H9 (cell line): ENCODE data around the gene DAB2IP. TPM values are rescaled to one million over a fixed set of nuclear protein-coding genes. Genes with fewer than 3 reads are reported as not detected.

ENCODE experiments used
- DNase-seq: peaks from one replicate; pipeline ENCODE4 v3.0.0-alpha.2; 2017
- H2AFZ ChIP-seq: one replicate; pipeline ENCODE4 v1.6.1; 2013; ENCODE audit warnings: mild to moderate bottlenecking, low read length, control low read depth, moderate library complexity
- H2AK5ac ChIP-seq: 2 replicates; pipeline ENCODE4 v1.6.1; 2013; ENCODE audit warnings: low read length, control low read depth, mixed read lengths; ENCODE audit not compliant: insufficient read length
- H2BK120ac ChIP-seq: one replicate; pipeline ENCODE4 v1.6.1; 2013; ENCODE audit warnings: low read depth, mild to moderate bottlenecking, low read length, control low read depth, inconsistent platforms; ENCODE audit not compliant: poor library complexity, severe bottlenecking
- H2BK12ac ChIP-seq: 2 replicates; pipeline ENCODE4 v1.6.1; 2013; ENCODE audit warnings: low read length, control low read depth, mixed read lengths, low read depth; ENCODE audit not compliant: insufficient read length
- H2BK15ac ChIP-seq: 2 replicates; pipeline ENCODE4 v1.6.1; 2013; ENCODE audit warnings: low read depth, low read length, control low read depth
- H2BK20ac ChIP-seq: one replicate; pipeline ENCODE4 v1.6.1; 2013; ENCODE audit warnings: low read depth, mild to moderate bottlenecking, low read length, control low read depth, inconsistent platforms; ENCODE audit not compliant: poor library complexity, severe bottlenecking
- H2BK5ac ChIP-seq: 2 replicates; pipeline ENCODE4 v1.6.1; 2013; ENCODE audit warnings: low read length, control low read depth, mixed read lengths; ENCODE audit not compliant: insufficient read length
- H3K14ac ChIP-seq: 2 replicates; pipeline ENCODE4 v1.6.1; 2013; ENCODE audit warnings: low read length, control low read depth; ENCODE audit not compliant: insufficient read depth
- H3K18ac ChIP-seq: 2 replicates; pipeline ENCODE4 v1.6.1; 2013; ENCODE audit warnings: low read depth, mild to moderate bottlenecking, mixed read lengths, low read length, control low read depth; ENCODE audit not compliant: insufficient read length
- H3K23ac ChIP-seq: 2 replicates; pipeline ENCODE4 v1.6.1; 2013; ENCODE audit warnings: low read length, control low read depth, mixed read lengths, low read depth; ENCODE audit not compliant: insufficient read length
- H3K23me2 ChIP-seq: 2 replicates; pipeline ENCODE4 v1.6.1; 2013; ENCODE audit warnings: low read depth, mild to moderate bottlenecking, mixed read lengths, low read length, control low read depth; ENCODE audit not compliant: insufficient read length, poor library complexity, severe bottlenecking
- H3K27ac ChIP-seq: 2 replicates; pipeline ENCODE4 v1.5.1; 2013; ENCODE audit warnings: low read length, control low read depth, mixed read lengths, low read depth; ENCODE audit not compliant: insufficient read length
- H3K27me3 ChIP-seq: 2 replicates; pipeline ENCODE4 v1.6.1; 2013; ENCODE audit warnings: low read length, control low read depth, inconsistent platforms; ENCODE audit not compliant: insufficient read depth
- H3K4ac ChIP-seq: 2 replicates; pipeline ENCODE4 v1.6.1; 2013; ENCODE audit warnings: low read depth, mild to moderate bottlenecking, control low read depth, inconsistent platforms, low read length, moderate library complexity
- H3K4me1 ChIP-seq: 2 replicates; pipeline ENCODE4 v1.6.1; 2013; ENCODE audit warnings: low read length, control low read depth, inconsistent platforms; ENCODE audit not compliant: insufficient read depth
- H3K4me2 ChIP-seq: 2 replicates; pipeline ENCODE4 v1.6.1; 2013; ENCODE audit warnings: low read length, control low read depth, mixed read lengths; ENCODE audit not compliant: insufficient read length, insufficient read depth
- H3K56ac ChIP-seq: 2 replicates; pipeline ENCODE4 v1.6.1; 2013; ENCODE audit warnings: low read depth, mild to moderate bottlenecking, mixed read lengths, low read length, control low read depth; ENCODE audit not compliant: insufficient read length
- H3K79me1 ChIP-seq: 2 replicates; pipeline ENCODE4 v1.6.1; 2013; ENCODE audit warnings: low read depth, mild to moderate bottlenecking, moderate library complexity, low read length, control low read depth, inconsistent platforms; ENCODE audit not compliant: insufficient read depth, poor library complexity, severe bottlenecking
- H3K79me2 ChIP-seq: 2 replicates; pipeline ENCODE4 v1.6.1; 2013; ENCODE audit warnings: low read length, control low read depth, inconsistent platforms; ENCODE audit not compliant: insufficient read depth
- H3K9ac ChIP-seq: 2 replicates; pipeline ENCODE4 v1.6.1; 2013; ENCODE audit warnings: low read length, control low read depth, mixed read lengths; ENCODE audit not compliant: insufficient read length; ENCODE audit errors: extremely low read depth
- H3K9me3 ChIP-seq: one replicate; pipeline ENCODE4 v1.6.1; 2013; ENCODE audit warnings: low read depth, low read length, inconsistent platforms; ENCODE audit not compliant: control insufficient read depth
- H3T11ph ChIP-seq: one replicate; pipeline ENCODE4 v1.6.1; 2013; ENCODE audit warnings: mild to moderate bottlenecking, low read length, control low read depth, inconsistent platforms
- H4K20me1 ChIP-seq: one replicate; pipeline ENCODE4 v1.6.1; 2013; ENCODE audit not compliant: control insufficient read depth, insufficient read length, insufficient read depth
- H4K5ac ChIP-seq: 2 replicates; pipeline ENCODE4 v1.6.1; 2013; ENCODE audit warnings: low read depth, mild to moderate bottlenecking, mixed read lengths, low read length, control low read depth; ENCODE audit not compliant: insufficient read length
- H4K8ac ChIP-seq: replicated peaks from 2 replicates; pipeline ENCODE4 v1.6.1; 2013; ENCODE audit warnings: low read length, control low read depth, mixed read lengths, low read depth; ENCODE audit not compliant: insufficient read length
- H4K91ac ChIP-seq: 2 replicates; pipeline ENCODE4 v1.6.1; 2013; ENCODE audit warnings: low read depth, mild to moderate bottlenecking, moderate library complexity, mixed read lengths, low read length, control low read depth; ENCODE audit not compliant: insufficient read length
- H3K27ac Mint-ChIP-seq, 3 experiments: 2 replicates in 2 of 3; 3 replicates in 1 of 3; pipeline ENCODE4 v1.8.0; 2020 to 2021; ENCODE audit warnings: mixed read lengths in 3 of 3, mild to moderate bottlenecking in 1 of 3, moderate library complexity in 1 of 3
- H3K27me3 Mint-ChIP-seq: 2 replicates; pipeline ENCODE4 v1.8.0; 2021; ENCODE audit warnings: low read depth, mild to moderate bottlenecking, moderate library complexity, mixed read lengths
- H3K36me3 Mint-ChIP-seq, 3 experiments: 2 replicates in 2 of 3; 3 replicates in 1 of 3; pipeline ENCODE4 v1.8.0; 2020 to 2021; ENCODE audit warnings: low read depth in 3 of 3, mixed read lengths in 3 of 3; ENCODE audit not compliant: insufficient read depth in 1 of 3
- H3K4me1 Mint-ChIP-seq, 2 experiments: 2 replicates each; pipeline ENCODE4 v1.8.0; 2020; ENCODE audit warnings: mixed read lengths in 2 of 2
- H3K4me3 Mint-ChIP-seq, 2 experiments: 2 replicates in 1 of 2; 3 replicates in 1 of 2; pipeline ENCODE4 v1.8.0; 2020 to 2021; ENCODE audit warnings: mild to moderate bottlenecking in 2 of 2, mixed read lengths in 2 of 2, moderate library complexity in 1 of 2
- H3K9me3 Mint-ChIP-seq, 2 experiments: 2 replicates in 1 of 2; 3 replicates in 1 of 2; pipeline ENCODE4 v1.8.0; 2020; ENCODE audit warnings: mild to moderate bottlenecking in 2 of 2, mixed read lengths in 2 of 2, moderate library complexity in 1 of 2
- CTCF ChIP-seq: fragments of 200-600 bp; sonication (generic); conservative IDR thresholded peaks from 3 replicates; pipeline ENCODE4 v1.8.0; 2021; ENCODE audit warnings: antibody characterized with exemption, mild to moderate bottlenecking
- WGBS: extraction: QIAGEN DNeasy Blood & Tissue Kit; methylation state at CpG from one replicate; pipeline ENCODE4 v1.1.7; 2013; ENCODE audit warnings: missing lambda C conversion rate, low lambda C conversion rate, mixed read lengths; ENCODE audit not compliant: insufficient read length; ENCODE audit errors: extremely low coverage; 5-methylcytosine and 5-hydroxymethylcytosine counted together
- total RNA-seq: library from RNA; stranded (reverse); gene quantifications from 2 replicates; pipeline ENCODE4 v1.2.1, GENCODE V29; 2021

The DAB2IP gene
- total RNA-seq, 1 experiment from 2014 or later, result 22.6 TPM

GRCh38 chr9:121772600-121773285, 121.3 kb downstream of the DAB2IP start:
- no peak overlapping the region for H3K4me3 Mint-ChIP-seq
- Histone ChIP-seq H3K4ac (no peak overlapping the region), H4K8ac (no peak overlapping the region), H2BK15ac (no peak overlapping the region), H3K9me3 (no peaks in the 10 kb centered on the region), H3K4me1 (no peaks in the 10 kb centered on the region), H3K23ac (no peak overlapping the region), H3K27ac (no peak overlapping the region), H3K79me2 (no peaks in the 10 kb centered on the region), H3K27me3 (no peaks in the 10 kb centered on the region), H3K56ac (no peak overlapping the region), H4K5ac (no peak overlapping the region), H2BK20ac (no peak overlapping the region), H3K14ac (no peak overlapping the region), H4K91ac (no peak overlapping the region), H3K4me2 (no peak overlapping the region), H3K18ac (no peak overlapping the region), H2BK120ac (no peak overlapping the region), H2AFZ (no peak overlapping the region), H2BK5ac (no peak overlapping the region), H3K79me1 (no peaks in the 10 kb centered on the region), H3K9ac (no peak overlapping the region), H3T11ph (no peak overlapping the region), H3K23me2 (no peaks in the 10 kb centered on the region), H2BK12ac (no peak overlapping the region), H2AK5ac (no peak overlapping the region), H4K20me1 (no peaks in the 10 kb centered on the region)
- no peak for DNase-seq
- peak overlapping the region in 2 of 3 experiments; percentile 36 to 43; a peak in 2 of 7 replicates for H3K27ac Mint-ChIP-seq
- H3K9me3 Mint-ChIP-seq, result no peaks in the 10 kb centered on the region
- H3K4me1 Mint-ChIP-seq, result no peaks in the 10 kb centered on the region
- H3K27me3 Mint-ChIP-seq, result no peaks in the 10 kb centered on the region; the same call in 1 of the 2 replicates
- no CpG with 5 or more reads among the region's 45 CpGs for WGBS
- no peak for TF ChIP-seq CTCF
- peaks cover 31 to 68% (median 42%) of the 10 kb centered on the region in 3 experiments; a peak in 6 of 7 replicates for H3K36me3 Mint-ChIP-seq
